H4 (cell line): ENCODE measurements around the gene PHF1. TPM values are rescaled to one million over a fixed set of nuclear protein-coding genes. Genes with fewer than 3 reads are reported as not detected.

Experiments
- DNase-seq: peaks from one replicate; pipeline ENCODE4 v3.0.0-alpha.2; 2015; ENCODE audit warnings: low spot score
- total RNA-seq: library from RNA; depleted of rRNA; stranded (reverse); fragments of >200 nt; shearing (Covaris generic); gene quantifications from 2 replicates; pipeline ENCODE4 v1.2.3, GENCODE V29; 2014; rRNA removed

The PHF1 gene
- total RNA-seq, 1 experiment from 2014 or later: 20.5 TPM

DNA sequence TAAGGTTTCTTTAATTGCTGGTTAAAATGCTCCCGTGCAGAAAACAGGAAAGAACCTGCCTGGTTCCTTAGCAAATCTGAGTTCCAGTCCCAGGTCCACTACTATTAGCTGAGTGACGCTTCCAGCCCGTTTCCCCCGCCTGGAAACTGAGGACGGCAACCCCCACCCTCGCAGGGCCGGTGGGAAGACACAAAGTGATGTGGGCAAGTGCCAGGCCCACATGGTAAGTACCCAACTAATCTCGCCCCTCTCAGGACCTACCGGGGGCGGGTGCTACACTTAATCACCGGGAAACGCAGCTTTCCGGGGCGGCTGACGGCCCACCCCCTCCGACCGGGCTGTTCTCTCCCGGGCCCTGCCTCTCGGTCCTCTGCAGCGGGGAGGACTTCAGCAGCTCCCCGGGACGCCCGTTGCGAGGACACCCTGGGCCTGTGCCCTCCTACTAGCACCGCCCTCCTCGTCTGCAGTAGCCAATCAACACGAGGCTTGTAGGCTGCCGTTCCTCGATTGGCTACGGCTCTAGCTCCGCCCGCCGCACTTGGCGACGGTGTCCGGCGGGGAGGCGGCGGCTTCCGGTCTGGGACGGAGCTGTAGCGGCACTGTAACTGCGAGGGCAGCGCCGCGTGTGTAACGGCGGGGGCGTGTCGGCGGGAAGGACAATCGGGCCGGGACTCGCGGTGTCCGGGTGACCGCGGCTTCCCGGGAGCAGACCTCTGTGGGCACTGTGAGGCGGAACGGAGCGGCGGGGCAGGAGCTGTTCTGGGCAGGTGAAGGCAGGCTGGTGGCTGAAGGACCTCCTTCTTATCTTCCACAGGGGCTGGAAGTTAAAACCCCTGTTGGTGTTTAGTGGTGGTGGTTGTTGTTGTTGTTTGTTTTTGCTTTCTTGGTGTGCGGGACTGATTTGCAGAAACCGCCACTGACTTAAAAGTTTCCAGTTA is 43.5 kb downstream of the PHF1 start, which contains the start of gene ZBTB9:
TSS of gene ZBTB9 (plus strand) at position 568 of the 938 bp plus-strand sequence. CDS start 525 bp downstream, outside the sequence.
- peak; percentile 96 for DNase-seq

DNA sequence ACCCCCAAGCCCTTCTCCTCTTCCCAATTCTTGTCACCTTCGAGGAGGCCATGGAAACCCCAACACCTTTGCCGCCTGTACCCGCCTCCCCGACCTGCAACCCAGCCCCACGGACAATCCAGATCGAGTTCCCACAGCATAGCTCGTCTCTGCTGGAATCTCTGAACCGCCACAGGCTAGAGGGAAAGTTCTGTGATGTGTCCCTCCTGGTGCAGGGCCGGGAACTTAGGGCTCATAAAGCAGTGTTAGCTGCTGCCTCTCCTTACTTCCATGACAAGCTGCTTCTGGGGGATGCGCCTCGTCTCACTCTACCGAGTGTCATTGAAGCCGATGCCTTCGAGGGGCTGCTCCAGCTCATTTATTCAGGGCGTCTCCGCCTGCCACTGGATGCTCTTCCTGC is 44.2 kb downstream of the PHF1 start:
- no peak for DNase-seq

DNA sequence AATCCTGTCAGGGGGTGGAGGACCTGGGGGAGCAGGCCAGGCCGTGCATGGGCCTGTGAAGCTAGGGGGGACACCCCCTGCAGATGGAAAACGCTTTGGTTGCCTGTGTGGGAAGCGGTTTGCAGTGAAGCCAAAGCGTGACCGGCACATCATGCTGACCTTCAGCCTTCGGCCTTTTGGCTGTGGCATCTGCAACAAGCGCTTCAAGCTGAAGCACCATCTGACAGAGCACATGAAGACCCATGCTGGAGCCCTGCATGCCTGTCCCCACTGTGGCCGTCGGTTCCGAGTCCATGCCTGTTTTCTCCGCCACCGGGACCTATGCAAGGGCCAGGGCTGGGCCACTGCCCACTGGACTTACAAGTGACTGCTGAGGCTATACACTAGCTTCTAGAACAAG is 45.3 kb downstream of the PHF1 start:
- no peak for DNase-seq

DNA sequence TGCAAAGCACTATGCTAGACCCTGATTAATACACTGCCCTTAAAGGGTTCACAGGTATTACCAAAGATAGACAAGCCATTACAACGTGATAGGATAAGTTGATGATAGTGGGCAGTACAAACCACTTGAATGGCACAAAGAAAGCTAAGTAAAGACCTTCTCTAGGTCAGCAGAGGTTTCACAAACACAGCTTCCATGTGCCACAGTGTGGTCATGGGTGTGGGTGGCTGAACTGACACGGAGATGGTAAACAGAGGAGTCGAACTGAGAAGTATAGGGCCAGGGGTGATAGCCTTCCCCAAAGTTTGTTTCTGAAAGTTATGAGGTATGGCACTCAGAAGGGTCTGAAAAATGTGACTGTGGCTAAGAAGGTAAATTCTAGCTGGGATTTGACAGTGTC is 47.9 kb downstream of the PHF1 start:
- DNase-seq: no peak

DNA sequence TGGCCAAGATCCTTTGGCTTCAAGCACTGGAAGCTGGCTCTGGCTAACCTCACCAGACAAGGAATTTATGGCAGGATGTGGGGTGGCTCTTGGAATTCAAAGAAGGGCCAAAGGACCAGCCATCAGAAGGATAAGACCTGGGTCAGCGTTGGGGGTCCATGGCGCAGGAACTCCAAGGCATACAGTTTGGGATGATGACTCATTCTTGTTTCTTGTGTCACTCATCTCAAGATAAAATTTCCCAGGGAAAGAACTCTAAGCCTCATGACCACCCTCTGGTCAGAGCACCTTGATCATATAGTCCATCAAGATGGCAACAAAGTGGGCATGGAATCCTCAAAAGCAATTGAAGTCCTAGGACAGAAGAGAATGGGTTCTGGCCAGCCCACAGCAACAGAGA is 48.4 kb downstream of the PHF1 start:
- DNase-seq: no peak

Other genes starting within 250 kb of the PHF1 start
- 0.10 and 0.39 TPM in 2 replicates for gene COL11A2, start 218.5 kb upstream of the PHF1 start, total RNA-seq
- 7.8 and 8.3 TPM in 2 replicates for gene RXRB, start 210.3 kb upstream of the PHF1 start, total RNA-seq
- gene SLC39A7, start 210.1 kb upstream of the PHF1 start, total RNA-seq: 64.8 and 69.5 TPM in 2 replicates
- 1.2 and 5.6 TPM in 2 replicates for gene HSD17B8, start 206.4 kb upstream of the PHF1 start, total RNA-seq
- gene RING1, start 202.5 kb upstream of the PHF1 start, total RNA-seq: 26.9 and 29.3 TPM in 2 replicates
- 16.9 and 38.9 TPM in 2 replicates for gene VPS52, start 139.1 kb upstream of the PHF1 start, total RNA-seq
- 2,534 and 2,796 TPM in 2 replicates for gene RPS18, start 138.9 kb upstream of the PHF1 start, total RNA-seq
- not detected in 2 replicates for gene B3GALT4, start 133.9 kb upstream of the PHF1 start, total RNA-seq
- 89.0 and 99.5 TPM in 2 replicates for gene WDR46, start 121.8 kb upstream of the PHF1 start, total RNA-seq
- gene PFDN6, start 121.4 kb upstream of the PHF1 start, total RNA-seq: 85.0 and 105 TPM in 2 replicates
- 14.7 and 17.5 TPM in 2 replicates for gene RGL2, start 112.1 kb upstream of the PHF1 start, total RNA-seq
- 56.5 and 69.8 TPM in 2 replicates for gene TAPBP, start 96.9 kb upstream of the PHF1 start, total RNA-seq
- gene ZBTB22, start 93.3 kb upstream of the PHF1 start, total RNA-seq: 7.9 and 11.3 TPM in 2 replicates
- 45.4 and 73.9 TPM in 2 replicates for gene DAXX, start 88.1 kb upstream of the PHF1 start, total RNA-seq
- gene KIFC1, start 19.2 kb upstream of the PHF1 start, total RNA-seq: 52.4 and 67.2 TPM in 2 replicates
- gene CUTA, start 7.1 kb downstream of the PHF1 start, total RNA-seq: 183 and 222 TPM in 2 replicates
- gene SYNGAP1, start 9.1 kb downstream of the PHF1 start, total RNA-seq: 0.37 and 0.75 TPM in 2 replicates
- 5.6 and 7.6 TPM in 2 replicates for gene ZBTB9, start 43.6 kb downstream of the PHF1 start, total RNA-seq
- gene BAK1, start 169.3 kb downstream of the PHF1 start, total RNA-seq: 16.3 and 18.8 TPM in 2 replicates
- gene ITPR3, start 210.3 kb downstream of the PHF1 start, total RNA-seq: 6.6 and 9.8 TPM in 2 replicates